ENCODE results near the gene WDR59. TPM values are rescaled to one million over a fixed set of nuclear protein-coding genes. Genes with fewer than 3 reads are reported as not detected.

The WDR59 gene
- total and polyA plus RNA-seq, 2 of the 4 experiments (the other 2 are of a cell fraction): 29.4 to 44.6 TPM

- H3K4me2 ChIP-seq (ENCODE audit: low read depth, low read length): no peak overlapping the region
- H2AK9ac ChIP-seq (replicated peaks; ENCODE audit: low read depth, low read length, poor library complexity): peak overlapping the region; percentile 61
- 94% methylated on average over 10 of the region's 15 CpGs; no CpG with 5 or more reads in 1 of the 2 experiments for WGBS, 2 experiments (ENCODE audit: extremely low coverage in 2 of 2, insufficient read length in 1 of 2)
- no peak for ATAC-seq (ENCODE audit: low read depth)
- no peak overlapping the region for H4K5ac ChIP-seq (ENCODE audit: low read depth, low read length)
- H3K14ac ChIP-seq (replicated peaks; ENCODE audit: low read depth, low read length): no peak overlapping the region
- no peaks in the 10 kb centered on the region for H3K4me1 ChIP-seq (ENCODE audit: control insufficient read depth, insufficient read depth, low read length)
- H3K79me1 ChIP-seq (ENCODE audit: low read depth in 1 of 2, low read length in 2 of 2): no peaks in the 10 kb centered on the region
- TF ChIP-seq POLR2A (IDR thresholded peaks at IDR 0.05; ENCODE audit: low read depth, low read length) (no peak), SMC3 (IDR thresholded peaks at IDR 0.05; ENCODE audit: low read depth, low read length) (no peak), NFE2L2 (IDR thresholded peaks at IDR 0.05; ENCODE audit: low read depth, low read length) (no peak), BHLHE40 (IDR thresholded peaks at IDR 0.05; ENCODE audit: low read depth, low read length) (no peak), MAZ (IDR thresholded peaks at IDR 0.05; ENCODE audit: borderline replicate concordance, low read depth, low read length) (no peak), MAFK (IDR thresholded peaks at IDR 0.05; ENCODE audit: low read depth, low read length) (no peak), CTCF (conservative IDR thresholded peaks at IDR 0.05; ENCODE audit: low read depth, low read length) (no peak), RCOR1 (IDR thresholded peaks at IDR 0.05; ENCODE audit: insufficient replicate concordance, low read length) (no peak), ELK1 (IDR thresholded peaks at IDR 0.05; ENCODE audit: borderline replicate concordance, low read depth, low read length) (no peak), RAD21 (IDR thresholded peaks at IDR 0.05; ENCODE audit: low read length) (no peak), FOS (IDR thresholded peaks at IDR 0.05; ENCODE audit: low read depth, low read length) (no peak), USF2 (IDR thresholded peaks at IDR 0.05; ENCODE audit: low read depth, low read length) (no peak), CHD1 (IDR thresholded peaks at IDR 0.05; ENCODE audit: low read depth, low read length) (no peak), RFX5 (IDR thresholded peaks at IDR 0.05; ENCODE audit: low read depth, low read length) (no peak), CEBPB (IDR thresholded peaks at IDR 0.05; ENCODE audit: low read depth, low read length) (no peak), MXI1 (IDR thresholded peaks at IDR 0.05; ENCODE audit: borderline replicate concordance, low read depth, low read length) (no peak)
- dilution Hi-C loops (cut with HindIII; ENCODE audit: low sequenced_read_pairs, unreplicated experiment): no loop called here
- no peaks in the 10 kb centered on the region for H3K27me3 ChIP-seq (ENCODE audit: control insufficient read depth, insufficient read depth, low read length)
- no TSS peak for BruUV-seq (replicated peaks)
- H3K27ac ChIP-seq (ENCODE audit: insufficient read depth, low read length): no peak overlapping the region
- H3K36me3 ChIP-seq (ENCODE audit: control insufficient read depth, insufficient read depth, low read length): peaks cover 1% of the 10 kb centered on the region; the same call in 1 of the 2 replicates
- no peak overlapping the region for H2BK5ac ChIP-seq (ENCODE audit: low read depth, low read length, poor library complexity, severe bottlenecking)
- in situ Hi-C loops (cut with MboI; ENCODE audit: low sequenced_read_pairs): no loop called here
- H4K91ac ChIP-seq (ENCODE audit: insufficient read depth, low read depth, low read length): no peak overlapping the region
- H2BK120ac ChIP-seq (ENCODE audit: low read depth, low read length): no peak overlapping the region
- no peak overlapping the region for H3K18ac ChIP-seq (ENCODE audit: low read depth, low read length)
- no peak overlapping the region for H2BK20ac ChIP-seq (ENCODE audit: low read depth, low read length)
- POLR2A ChIA-PET (ENCODE audit: unreplicated experiment): no interaction called here
- no peak overlapping the region for H2BK15ac ChIP-seq (ENCODE audit: low read depth, low read length)
- CTCF ChIA-PET: interaction anchor here (1.1 kb wide), 1 partner anchor 176 kb away, joined by 3 read pairs; no protein-coding TSS in a partner anchor
- intact Hi-C loops (cut with micrococcal nuclease): no loop called here
- H2AFZ ChIP-seq (replicated peaks; ENCODE audit: low read length, poor library complexity): no peak overlapping the region
- no peak overlapping the region for H2AK5ac ChIP-seq (ENCODE audit: low read depth, low read length)
- no peak overlapping the region for H3K23ac ChIP-seq (ENCODE audit: low read depth, low read length)
- H3K9ac ChIP-seq (ENCODE audit: low read depth, low read length): no peak overlapping the region
- no peak overlapping the region for H3K56ac ChIP-seq (ENCODE audit: extremely low read depth, insufficient read depth, low read length)
- no peak overlapping the region for H3K4me3 ChIP-seq (ENCODE audit: insufficient read depth, low read depth, low read length)
- H3K9me1 ChIP-seq (ENCODE audit: insufficient read depth, low read length): no peaks in the 10 kb centered on the region
- no peaks in the 10 kb centered on the region for H4K20me1 ChIP-seq (ENCODE audit: insufficient read depth, low read length)
- H3K4ac ChIP-seq (ENCODE audit: low read depth, low read length): no peak overlapping the region
- H4K8ac ChIP-seq (ENCODE audit: low read depth in 2 of 2, low read length in 2 of 2): no peak overlapping the region
- DNase-seq: no peak
- H3K9me3 ChIP-seq (ENCODE audit: control insufficient read depth, insufficient read depth, low read length): no peaks in the 10 kb centered on the region
These were observed 117.6 kb downstream of the WDR59 start for GRCh38 chr16:74867281-74867849.

Data from IMR-90 (cell line).